MM.1S (cell line): ENCODE measurements around the gene SIRPG.

Experiments used
- DNase-seq: peaks from one replicate; pipeline ENCODE4 v3.0.0-alpha.2; 2015
- H2AFZ ChIP-seq: fragments of 300-600 bp; sonication (generic); 2 replicates; pipeline ENCODE4 v1.6.0; 2016; ENCODE audit warnings: antibody characterized with exemption, low read length
- H3F3A ChIP-seq: fragments of 300-600 bp; sonication (generic); 2 replicates; pipeline ENCODE4 v1.6.1; 2016; ENCODE audit warnings: mild to moderate bottlenecking, antibody characterized with exemption, low read length, moderate library complexity, mixed read lengths; ENCODE audit not compliant: insufficient read depth
- H3K27ac ChIP-seq: fragments of 300-600 bp; sonication (generic); 2 replicates; pipeline ENCODE4 v1.5.1; 2016; ENCODE audit warnings: mild to moderate bottlenecking, low read length
- H3K27me3 ChIP-seq: fragments of 300-600 bp; sonication (generic); replicated peaks from 2 replicates; pipeline ENCODE4 v1.6.0; 2016; ENCODE audit warnings: low read length; ENCODE audit not compliant: insufficient read depth
- H3K36me3 ChIP-seq: fragments of 300-600 bp; sonication (generic); replicated peaks from 2 replicates; pipeline ENCODE4 v1.6.1; 2016; ENCODE audit warnings: mild to moderate bottlenecking, low read length, mixed read lengths; ENCODE audit not compliant: insufficient read depth
- H3K4me1 ChIP-seq: fragments of 300-600 bp; sonication (generic); 2 replicates; pipeline ENCODE4 v1.6.1; 2016; ENCODE audit warnings: low read length, mixed read lengths
- H3K4me2 ChIP-seq: fragments of 300-600 bp; sonication (generic); 2 replicates; pipeline ENCODE4 v1.6.0; 2016; ENCODE audit warnings: low read depth, low read length
- H3K4me3 ChIP-seq: fragments of 300-600 bp; sonication (generic); 2 replicates; pipeline ENCODE4 v1.5.1; 2016; ENCODE audit warnings: low read length, mixed read lengths
- H3K79me2 ChIP-seq: fragments of 300-600 bp; sonication (generic); 2 replicates; pipeline ENCODE4 v1.6.1; 2016; ENCODE audit warnings: mixed run types, low read length, mixed read lengths
- H3K9ac ChIP-seq: fragments of 300-600 bp; sonication (generic); 2 replicates; pipeline ENCODE4 v1.6.1; 2016; ENCODE audit warnings: low read length, mixed read lengths
- H3K9me2 ChIP-seq: fragments of 300-600 bp; sonication (generic); replicated peaks from 2 replicates; pipeline ENCODE4 v1.6.1; 2016; ENCODE audit warnings: mild to moderate bottlenecking, low read length, mixed read lengths; ENCODE audit not compliant: insufficient read depth
- H3K9me3 ChIP-seq: fragments of 300-600 bp; sonication (generic); replicated peaks from 2 replicates; pipeline ENCODE4 v1.6.1; 2016; ENCODE audit warnings: mild to moderate bottlenecking, low read length, mixed read lengths; ENCODE audit not compliant: insufficient read depth
- H4K20me1 ChIP-seq: fragments of 300-600 bp; sonication (generic); 2 replicates; pipeline ENCODE4 v1.6.1; 2016; ENCODE audit warnings: mild to moderate bottlenecking, low read length, moderate library complexity, mixed read lengths; ENCODE audit not compliant: insufficient read depth
- EZH2 ChIP-seq: fragments of 300-600 bp; sonication (generic); optimal IDR thresholded peaks from 2 replicates; pipeline ENCODE3; 2017; ENCODE audit warnings: low read depth, mild to moderate bottlenecking, antibody characterized with exemption, low read length, mixed read lengths
- EZH2phosphoT487 ChIP-seq: fragments of 300-600 bp; sonication (generic); IDR thresholded peaks from 2 replicates; pipeline ENCODE4 v1.6.1; 2018; ENCODE audit warnings: antibody characterized with exemption, low read length
- TF ChIP-seq, protein P1 (sequence below): fragments of 300-600 bp; sonication (generic); IDR thresholded peaks from 2 replicates; pipeline ENCODE4 v1.5.1; 2016; ENCODE audit warnings: antibody characterized with exemption, low read length, mixed read lengths

SIRPG gene

DNA sequence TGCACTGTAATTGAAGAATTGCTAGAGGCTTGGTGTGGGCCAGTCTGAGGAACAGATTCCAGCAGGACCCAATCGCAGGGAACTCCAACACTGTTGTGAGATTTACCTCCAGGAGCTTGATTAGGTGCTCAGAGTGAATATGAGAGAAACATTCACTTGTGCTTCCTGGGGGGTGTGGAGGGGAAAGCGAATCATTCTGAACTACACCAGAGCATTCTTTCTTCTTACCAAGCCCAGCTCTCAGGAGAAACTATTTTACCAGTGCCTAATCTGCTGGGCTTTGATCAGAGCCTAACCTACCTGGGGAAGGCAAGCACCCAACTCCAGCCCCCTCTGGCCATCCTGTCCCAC lies 30.4 kb downstream of the SIRPG start:
- Histone ChIP-seq H3K4me1 (peaks cover 8% of the 10 kb centered on the region), H3K27ac (no peak overlapping the region), H3K9me3 (no peaks in the 10 kb centered on the region), H2AFZ (no peak overlapping the region), H3K4me3 (no peak overlapping the region), H3K79me2 (no peaks in the 10 kb centered on the region), H3K9me2 (no peaks in the 10 kb centered on the region), H3K4me2 (no peak overlapping the region), H3K27me3 (no peaks in the 10 kb centered on the region), H3K9ac (no peak overlapping the region), H4K20me1 (no peaks in the 10 kb centered on the region), H3K36me3 (no peaks in the 10 kb centered on the region), H3F3A (peaks cover 2% of the 10 kb centered on the region; the same call in 1 of the 2 replicates)
- TF ChIP-seq EZH2phosphoT487 (no peak), EZH2 (no peak)
- TF ChIP-seq, protein P1, sequence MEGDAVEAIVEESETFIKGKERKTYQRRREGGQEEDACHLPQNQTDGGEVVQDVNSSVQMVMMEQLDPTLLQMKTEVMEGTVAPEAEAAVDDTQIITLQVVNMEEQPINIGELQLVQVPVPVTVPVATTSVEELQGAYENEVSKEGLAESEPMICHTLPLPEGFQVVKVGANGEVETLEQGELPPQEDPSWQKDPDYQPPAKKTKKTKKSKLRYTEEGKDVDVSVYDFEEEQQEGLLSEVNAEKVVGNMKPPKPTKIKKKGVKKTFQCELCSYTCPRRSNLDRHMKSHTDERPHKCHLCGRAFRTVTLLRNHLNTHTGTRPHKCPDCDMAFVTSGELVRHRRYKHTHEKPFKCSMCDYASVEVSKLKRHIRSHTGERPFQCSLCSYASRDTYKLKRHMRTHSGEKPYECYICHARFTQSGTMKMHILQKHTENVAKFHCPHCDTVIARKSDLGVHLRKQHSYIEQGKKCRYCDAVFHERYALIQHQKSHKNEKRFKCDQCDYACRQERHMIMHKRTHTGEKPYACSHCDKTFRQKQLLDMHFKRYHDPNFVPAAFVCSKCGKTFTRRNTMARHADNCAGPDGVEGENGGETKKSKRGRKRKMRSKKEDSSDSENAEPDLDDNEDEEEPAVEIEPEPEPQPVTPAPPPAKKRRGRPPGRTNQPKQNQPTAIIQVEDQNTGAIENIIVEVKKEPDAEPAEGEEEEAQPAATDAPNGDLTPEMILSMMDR: no peak
- DNase-seq: no peak

DNA sequence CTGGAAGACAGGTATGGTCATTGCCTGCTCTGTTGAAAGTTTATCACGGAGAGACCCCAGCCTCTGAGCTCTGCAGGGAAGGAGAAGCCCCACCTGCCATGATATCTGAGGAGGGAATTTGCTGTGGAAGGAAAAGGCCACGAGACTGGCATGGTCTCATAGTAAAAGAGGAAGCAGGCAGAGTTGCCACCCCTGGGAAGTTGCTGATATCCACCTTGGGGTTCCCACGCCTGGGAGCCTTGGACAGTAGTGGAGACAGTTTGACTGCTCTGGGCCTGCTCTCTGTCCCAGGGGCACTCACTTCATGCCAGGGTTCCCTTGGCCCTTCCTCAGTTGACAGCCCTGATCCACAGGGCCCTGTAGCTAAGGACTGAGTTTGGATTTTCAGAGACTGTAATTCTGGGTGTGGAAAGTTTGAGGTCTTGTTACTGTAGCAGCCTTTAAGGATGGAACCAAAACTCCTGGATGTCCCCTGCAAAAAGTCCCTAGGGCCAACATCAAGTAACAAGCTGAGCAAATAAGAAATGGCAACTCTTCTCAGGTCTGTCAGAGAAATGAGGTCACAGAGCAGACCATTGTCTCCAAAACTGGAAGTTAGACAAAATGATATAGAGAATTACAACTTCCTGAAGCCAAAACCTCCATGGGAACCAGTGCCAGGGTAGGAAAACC lies 30.9 kb downstream of the SIRPG start:
- H3F3A ChIP-seq: peaks cover 4% of the 10 kb centered on the region; the same call in 1 of the 2 replicates
- no peak overlapping the region for H3K27ac ChIP-seq
- H3K9me3 ChIP-seq: no peaks in the 10 kb centered on the region
- H3K9me2 ChIP-seq: no peaks in the 10 kb centered on the region
- H3K4me3 ChIP-seq: no peak overlapping the region
- H3K79me2 ChIP-seq: no peaks in the 10 kb centered on the region
- H2AFZ ChIP-seq: no peak overlapping the region
- no peak overlapping the region for H3K4me2 ChIP-seq
- TF ChIP-seq EZH2phosphoT487 (no peak), EZH2 (no peak)
- TF ChIP-seq, protein P1: no peak
- no peaks in the 10 kb centered on the region for H4K20me1 ChIP-seq
- H3K9ac ChIP-seq: no peak overlapping the region
- H3K36me3 ChIP-seq: no peaks in the 10 kb centered on the region
- no peaks in the 10 kb centered on the region for H3K27me3 ChIP-seq
- DNase-seq: no peak
- peaks cover 12% of the 10 kb centered on the region for H3K4me1 ChIP-seq

DNA sequence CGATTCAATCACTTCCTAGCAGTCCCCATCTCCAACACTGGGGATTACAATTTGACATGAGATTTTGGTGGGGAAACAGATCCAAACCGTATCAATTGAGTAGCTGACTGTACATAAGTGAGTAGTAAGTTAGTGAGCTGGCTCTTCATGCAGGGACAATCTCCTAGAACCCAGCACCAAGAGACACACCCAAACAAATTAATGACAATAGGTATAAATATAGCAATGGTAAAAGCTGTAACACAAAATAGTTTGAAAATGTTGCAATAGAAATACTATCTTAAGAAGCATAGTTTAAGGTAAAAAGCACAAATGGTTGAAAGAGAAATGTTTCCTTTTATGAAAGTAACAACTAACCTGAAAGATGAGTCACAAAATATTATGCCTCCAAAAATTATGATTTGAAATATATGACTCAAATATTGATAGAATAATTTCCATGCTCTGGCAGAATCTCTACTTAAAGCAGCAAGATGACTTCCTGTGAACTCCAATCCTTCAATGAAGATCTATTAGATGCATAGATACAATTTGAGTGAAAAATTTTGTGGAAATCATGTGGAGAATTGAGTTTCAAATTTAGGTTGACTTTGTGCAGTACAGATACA lies 32.4 kb downstream of the SIRPG start:
- no peaks in the 10 kb centered on the region for H3K36me3 ChIP-seq
- H3K27me3 ChIP-seq: no peaks in the 10 kb centered on the region
- peaks cover 14% of the 10 kb centered on the region for H3K4me1 ChIP-seq
- H3K9me2 ChIP-seq: no peaks in the 10 kb centered on the region
- no peak overlapping the region for H3K4me3 ChIP-seq
- H2AFZ ChIP-seq: no peak overlapping the region
- no peak overlapping the region for H3K9ac ChIP-seq
- DNase-seq: no peak
- H3K9me3 ChIP-seq: no peaks in the 10 kb centered on the region
- H3K79me2 ChIP-seq: no peaks in the 10 kb centered on the region
- H3K4me2 ChIP-seq: no peak overlapping the region
- H3K27ac ChIP-seq: no peak overlapping the region
- TF ChIP-seq, protein P1: no peak
- TF ChIP-seq EZH2phosphoT487 (no peak), EZH2 (no peak)
- no peaks in the 10 kb centered on the region for H4K20me1 ChIP-seq
- peaks cover 4% of the 10 kb centered on the region; the same call in 1 of the 2 replicates for H3F3A ChIP-seq
